ENCODE results near the gene ARHGAP33.
A peak's percentile ranks its signal among the peaks of the same experiment; 100 is the strongest.

The ARHGAP33 gene

GRCh38 chr19:35775298-35776101, at the start of gene ARHGAP33:
ARHGAP33 (plus strand) TSS chr19:35775564; CDS start chr19:35775659, 95 bp downstream.
- peak; percentile 98 for DNase-seq (ENCODE audit: low spot score)

DNA sequence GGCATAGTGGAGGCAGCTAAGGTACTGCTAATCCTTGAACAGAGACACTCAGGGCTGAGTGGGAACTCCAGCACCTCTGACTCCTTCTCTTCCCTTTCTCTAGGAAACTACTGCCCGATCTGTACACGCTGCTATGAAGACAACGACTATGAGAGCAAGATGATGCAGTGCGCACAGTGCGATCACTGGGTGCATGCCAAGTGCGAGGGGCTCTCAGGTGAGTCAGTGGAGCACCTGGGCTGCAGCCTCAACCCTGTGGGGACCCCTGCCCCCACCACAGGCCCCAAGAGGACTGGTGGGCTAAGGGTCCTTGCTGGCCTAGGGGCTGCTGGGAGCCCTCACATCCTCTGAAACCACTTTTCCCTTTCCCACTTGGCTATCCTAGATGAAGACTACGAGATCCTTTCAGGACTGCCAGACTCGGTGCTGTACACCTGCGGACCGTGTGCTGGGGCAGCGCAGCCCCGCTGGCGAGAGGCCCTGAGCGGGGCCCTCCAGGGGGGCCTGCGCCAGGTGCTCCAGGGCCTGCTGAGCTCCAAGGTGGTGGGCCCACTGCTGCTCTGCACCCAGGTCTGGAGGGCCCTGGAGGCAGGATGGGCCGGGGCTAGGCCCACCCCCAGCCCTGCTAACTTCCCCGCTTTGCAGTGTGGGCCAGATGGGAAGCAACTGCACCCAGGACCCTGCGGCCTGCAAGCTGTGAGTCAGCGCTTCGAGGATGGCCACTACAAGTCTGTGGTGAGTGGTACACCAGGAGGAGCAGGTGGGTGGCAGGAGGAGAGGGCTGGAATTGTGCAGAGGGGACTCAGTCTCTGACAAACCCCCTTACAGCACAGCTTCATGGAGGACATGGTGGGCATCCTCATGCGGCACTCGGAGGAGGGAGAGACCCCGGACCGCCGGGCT, 48.1 kb upstream of the ARHGAP33 start:
- no peak for DNase-seq (ENCODE audit: low spot score)

DNA sequence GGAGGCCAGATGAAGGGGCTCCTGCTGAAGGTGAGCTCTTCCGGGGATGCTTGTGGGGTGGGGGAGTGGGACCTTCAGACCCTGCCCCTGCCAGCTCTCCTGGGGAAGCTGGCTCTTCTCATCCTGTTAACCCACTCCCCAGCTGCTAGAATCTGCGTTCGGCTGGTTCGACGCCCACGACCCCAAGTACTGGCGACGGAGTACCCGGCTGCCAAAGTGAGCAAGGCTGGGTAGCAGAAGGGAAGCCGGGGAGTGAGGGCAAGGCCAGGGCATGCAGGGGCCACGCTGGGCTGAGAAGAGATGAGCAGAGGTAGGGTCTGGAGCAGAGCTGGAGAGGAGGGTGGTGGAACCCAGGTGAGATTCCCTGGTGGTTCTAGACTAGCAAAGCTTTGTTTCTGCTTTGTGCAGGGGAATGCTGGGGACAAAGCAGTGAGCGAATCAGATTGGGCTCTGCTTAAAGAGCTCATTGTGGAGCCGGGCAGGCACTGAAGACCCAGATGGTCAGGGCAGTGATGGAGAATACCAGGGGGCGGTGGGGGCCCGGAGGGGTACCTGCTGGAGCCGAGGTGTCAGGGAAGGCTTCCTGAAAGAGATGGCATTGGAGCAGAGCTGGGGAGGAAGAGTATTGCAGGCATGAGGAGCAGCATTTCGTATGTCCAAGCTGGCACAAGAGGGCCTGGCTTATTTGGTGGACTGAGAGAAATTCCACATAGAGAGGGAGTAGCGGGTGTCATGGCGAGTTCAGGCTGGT, 47.2 kb upstream of the ARHGAP33 start:
- no peak for DNase-seq (ENCODE audit: low spot score)

- no peak for DNase-seq (ENCODE audit: low spot score)
These were observed 46.3 kb upstream of the ARHGAP33 start for GRCh38 chr19:35729021-35729420.

GRCh38 chr19:35729763-35730162, 45.6 kb upstream of the ARHGAP33 start:
- no peak for DNase-seq (ENCODE audit: low spot score)

- no peak for DNase-seq (ENCODE audit: low spot score)
These were observed 45.0 kb upstream of the ARHGAP33 start for GRCh38 chr19:35730326-35730725.

GRCh38 chr19:35731353-35731752, 44.0 kb upstream of the ARHGAP33 start:
- no peak for DNase-seq (ENCODE audit: low spot score)

GRCh38 chr19:35731779-35732405, 43.5 kb upstream of the ARHGAP33 start:
- DNase-seq (ENCODE audit: low spot score) = no peak

GRCh38 chr19:35732540-35733179, 42.7 kb upstream of the ARHGAP33 start:
- DNase-seq (ENCODE audit: low spot score) = no peak

GRCh38 chr19:35733180-35734125, 41.9 kb upstream of the ARHGAP33 start:
- DNase-seq (ENCODE audit: low spot score) = no peak

- DNase-seq (ENCODE audit: low spot score) = no peak
These were observed 41.1 kb upstream of the ARHGAP33 start for GRCh38 chr19:35734273-35734672.

DNA sequence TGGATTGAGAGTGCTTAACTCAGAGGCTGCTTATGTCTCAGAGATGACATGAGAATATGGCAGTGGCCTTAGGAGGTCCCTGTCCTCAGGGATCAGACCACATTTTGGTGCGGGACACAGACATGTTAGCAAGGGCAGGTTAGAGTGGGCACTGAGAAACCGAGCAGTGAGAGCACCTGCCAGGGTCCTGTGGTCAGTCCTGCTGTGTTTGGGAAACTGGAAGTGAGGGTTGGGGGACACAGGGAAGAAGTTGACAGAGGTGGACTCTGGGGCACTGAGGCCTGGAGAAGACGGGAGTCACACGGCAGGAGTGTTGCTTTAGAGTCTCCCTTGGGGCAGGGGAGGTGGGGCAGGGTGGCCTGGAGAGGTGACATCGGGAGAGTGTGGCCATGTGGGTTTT, 40.5 kb upstream of the ARHGAP33 start:
- no peak for DNase-seq (ENCODE audit: low spot score)

GRCh38 chr19:35736913-35737886, 38.2 kb upstream of the ARHGAP33 start:
- no peak for DNase-seq (ENCODE audit: low spot score)

DNA sequence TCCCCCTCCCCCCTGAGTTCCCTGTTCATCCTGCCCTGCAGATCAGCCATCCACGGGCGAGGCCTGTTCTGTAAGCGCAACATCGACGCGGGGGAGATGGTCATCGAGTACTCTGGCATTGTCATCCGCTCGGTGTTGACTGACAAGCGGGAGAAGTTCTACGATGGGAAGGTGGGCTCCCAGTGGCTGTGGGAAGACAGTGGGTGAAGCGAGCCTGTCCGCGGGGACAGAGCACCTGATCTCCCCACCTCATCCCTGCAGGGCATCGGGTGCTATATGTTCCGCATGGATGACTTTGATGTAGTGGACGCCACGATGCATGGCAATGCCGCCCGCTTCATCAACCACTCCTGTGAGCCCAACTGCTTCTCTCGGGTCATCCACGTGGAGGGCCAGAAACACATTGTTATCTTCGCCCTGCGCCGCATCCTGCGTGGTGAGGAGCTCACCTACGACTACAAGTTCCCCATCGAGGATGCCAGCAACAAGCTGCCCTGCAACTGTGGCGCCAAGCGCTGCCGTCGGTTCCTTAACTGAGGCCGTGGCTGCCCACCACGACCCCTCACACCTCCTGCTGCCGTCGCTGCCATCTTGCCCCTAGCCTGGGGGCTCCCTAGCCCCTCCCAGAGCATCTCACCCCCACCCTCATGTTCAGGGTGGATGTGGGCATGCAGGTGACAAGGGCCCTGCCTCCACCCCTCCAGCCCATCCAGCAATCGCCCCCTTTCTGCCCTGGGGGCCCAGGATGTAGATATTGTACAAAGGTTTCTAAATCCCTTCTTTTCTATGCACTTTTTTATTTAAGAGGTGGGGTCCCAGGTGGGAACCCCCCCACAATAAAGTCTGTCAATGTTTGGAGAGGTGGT, 37.1 kb upstream of the ARHGAP33 start:
- DNase-seq (ENCODE audit: low spot score) = no peak

- DNase-seq (ENCODE audit: low spot score) = no peak
These were observed 36.5 kb upstream of the ARHGAP33 start for GRCh38 chr19:35738887-35739229.

- no peak for DNase-seq (ENCODE audit: low spot score)
These were observed 35.9 kb upstream of the ARHGAP33 start for GRCh38 chr19:35739275-35740107.

DNA sequence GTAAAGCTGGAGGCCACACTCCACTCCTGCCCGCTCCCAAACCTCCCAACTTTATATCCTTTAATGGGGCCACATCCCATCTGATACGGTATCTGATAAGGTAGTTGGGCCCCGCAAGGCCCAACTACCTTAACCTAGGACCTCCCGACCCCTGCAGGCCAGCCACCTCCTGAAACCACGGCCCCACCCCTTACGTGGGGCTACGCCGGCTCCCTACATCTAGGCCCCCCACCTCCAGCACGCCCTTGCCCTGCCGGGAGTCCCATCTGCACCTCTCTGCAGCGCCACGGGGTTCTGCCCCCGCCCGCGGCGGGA, 35.3 kb upstream of the ARHGAP33 start:
- no peak for DNase-seq (ENCODE audit: low spot score)

Measured in hepatic stellate cell (primary cell).